K562 (cell line): ENCODE data around the gene FBXL12. TPM values are rescaled to one million over a fixed set of nuclear protein-coding genes. Genes with fewer than 3 reads are reported as not detected.

Experiments
- CREBBP ChIP-seq: IDR thresholded peaks from one replicate; pipeline ENCODE4 v1.6.1; 2012; ENCODE audit warnings: low read depth, mild to moderate bottlenecking, control low read depth, inconsistent platforms, low read length
- ERF ChIP-seq: fragments of 450-650 bp; formaldehyde crosslinking; IDR thresholded peaks from 2 replicates; pipeline ENCODE4 v1.4.0; 2020; ENCODE audit warnings: mild to moderate bottlenecking, mixed read lengths
- GABPA ChIP-seq: fragments of 200-800 bp; sonication (Bioruptor generic); conservative IDR thresholded peaks from 2 replicates; pipeline ENCODE4 v1.6.1; 2016; ENCODE audit warnings: low read depth, missing genetic modification characterization, missing compliant biosample characterization
- ID3 ChIP-seq, 2 experiments: fragments of 250-450 bp in 1 of 2; fragments of 450-650 bp in 1 of 2; sonication (Bioruptor Pico) in 1 of 2; IDR thresholded peaks; 2 replicates each; pipeline versions ENCODE4 v1.6.1 to v1.8.0; 2016 to 2021; ENCODE audit warnings: mild to moderate bottlenecking in 2 of 2, moderate library complexity in 2 of 2, missing compliant biosample characterization in 1 of 2, missing genetic modification characterization in 1 of 2
- NR2F6 ChIP-seq: fragments of 450-650 bp; formaldehyde crosslinking; IDR thresholded peaks from 2 replicates; pipeline ENCODE4 v1.4.0; 2020; ENCODE audit warnings: mild to moderate bottlenecking
- VEZF1 ChIP-seq: fragments of 200-800 bp; sonication (Bioruptor generic); IDR thresholded peaks from 2 replicates; pipeline ENCODE4 v1.6.1; 2017; ENCODE audit warnings: missing genetic modification characterization, missing compliant biosample characterization
- ZC3H11A ChIP-seq: IDR thresholded peaks from 2 replicates; pipeline ENCODE4 v1.6.1; 2012; ENCODE audit warnings: low read depth, low read length, improper control_type of control experiment
- ZKSCAN8 ChIP-seq: fragments of 200-800 bp; sonication (Bioruptor generic); IDR thresholded peaks from 2 replicates; pipeline ENCODE4 v1.6.1; 2016; ENCODE audit warnings: missing genetic modification characterization, missing compliant biosample characterization
- ZNF347 ChIP-seq: fragments of 450-650 bp; formaldehyde crosslinking; IDR thresholded peaks from 2 replicates; pipeline ENCODE4 v1.4.0; 2020; ENCODE audit warnings: low read depth, mild to moderate bottlenecking, moderate library complexity
- ZNF561 ChIP-seq: fragments of 450-650 bp; formaldehyde crosslinking; conservative IDR thresholded peaks from 2 replicates; pipeline ENCODE4 v1.4.0; 2020; ENCODE audit warnings: mild to moderate bottlenecking, moderate library complexity
- ZNF766 ChIP-seq: fragments of 200-800 bp; sonication (Bioruptor generic); conservative IDR thresholded peaks from 2 replicates; pipeline ENCODE4 v1.6.1; 2016; ENCODE audit warnings: missing genetic modification characterization, missing compliant biosample characterization
- polyA plus RNA-seq, 8 experiments: library from polyadenylated mRNA; depleted of rRNA in 4 of 8; stranded (reverse) in 5 of 8; unstranded in 3 of 8; fragments of >200 nt; fragmentation: Nextera tagmentation in 2 of 8; fragmentation: Illumina TruSeq in 1 of 8; extraction: Ambion mirVana in 2 of 8; extraction: Trizol in 1 of 8; gene quantifications; 2 replicates each; pipeline versions ENCODE4 v1.2.1 to v1.2.3, GENCODE V29; 2011 to 2014; ENCODE audit warnings: inconsistent platforms in 1 of 8, missing spikeins in 1 of 8
- total RNA-seq, 7 experiments: library from RNA; depleted of rRNA in 6 of 7; stranded (reverse); fragments of >200 nt in 6 of 7; fragmentation: Illumina TruSeq in 2 of 7; extraction: Trizol in 2 of 7; gene quantifications; 2 replicates each; pipeline versions ENCODE4 v1.2.1 to v1.2.3, GENCODE V29; 2011 to 2021; ENCODE audit warnings: low replicate concordance in 1 of 7
- TF ChIP-seq, protein P1 (sequence below), 2 experiments: fragments of 450-650 bp in 1 of 2; sonication (generic) in 1 of 2; formaldehyde crosslinking in 1 of 2; IDR thresholded peaks; 2 replicates each; pipeline versions ENCODE4 v1.7.1 to v1.9.0; 2016 to 2022; ENCODE audit warnings: inconsistent platforms in 1 of 2, mild to moderate bottlenecking in 1 of 2, missing genetic modification reagents in 1 of 2
- TF ChIP-seq, protein P2 (sequence below): sonication (generic); formaldehyde crosslinking; IDR thresholded peaks from 2 replicates; pipeline ENCODE4 v1.8.1; 2023; ENCODE audit warnings: mild to moderate bottlenecking, missing genetic modification reagents

FBXL12 gene
- total and polyA plus RNA-seq, 9 of the 15 experiments (the other 6 are each of a cell fraction or from before 2014, with no cell fraction given) = 2.7 to 40.5 (median 26.5) TPM

DNA sequence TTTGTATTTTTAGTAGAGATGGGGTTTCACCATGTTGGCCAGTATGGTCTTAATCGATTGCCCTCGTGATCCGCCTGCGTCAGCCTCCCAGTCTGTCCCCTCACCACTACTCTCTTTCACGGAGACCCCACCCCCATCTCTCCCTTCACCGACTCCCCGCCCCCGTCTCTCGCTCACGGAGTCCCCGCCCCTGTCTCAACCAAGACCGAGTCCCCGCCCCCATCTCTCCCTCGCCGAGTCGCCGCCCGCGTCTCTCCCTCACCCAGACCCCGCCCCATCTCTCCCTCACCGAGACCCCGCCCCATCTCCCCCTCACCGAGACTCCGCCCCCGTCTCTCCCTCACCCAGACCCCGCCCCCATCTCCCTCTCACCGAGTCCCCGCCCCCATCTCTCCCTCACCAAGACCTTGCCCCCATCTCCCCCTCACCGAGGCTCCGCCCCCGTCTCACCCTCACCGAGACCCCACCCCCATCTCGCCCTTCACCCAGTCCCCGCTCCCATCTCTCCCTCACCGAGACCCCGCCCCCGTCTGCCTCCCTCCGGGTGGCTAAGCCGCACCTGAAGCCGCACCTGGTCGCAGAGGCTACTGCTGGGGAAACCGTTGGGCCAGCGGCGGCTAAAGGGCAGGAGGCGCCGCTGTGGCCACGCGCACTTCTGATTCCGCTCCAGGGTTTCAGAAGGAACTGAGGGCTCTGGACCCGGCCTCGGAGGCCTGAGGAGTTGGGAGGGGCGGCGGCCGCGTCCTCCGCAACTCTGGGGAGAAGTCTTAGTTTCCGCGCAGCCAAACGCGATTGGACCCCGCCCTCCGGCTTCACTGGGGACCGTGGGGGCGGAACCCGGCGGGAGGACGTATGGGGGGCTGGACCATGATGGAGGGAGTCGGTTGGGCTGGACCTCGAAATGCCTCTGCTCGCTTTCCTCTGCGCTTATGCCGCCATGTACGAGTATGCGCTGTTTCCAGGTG is 33.2 kb downstream of the FBXL12 start (continued):
- TF ChIP-seq ID3 (CRISPR knock-in tag; IDR thresholded peaks at IDR 0.05) (no peak), ID3 (tag; IDR thresholded peaks at IDR 0.05) (0 out of 2 replicates have a peak, but pooled peaks have one; percentile 52), NR2F6 (CRISPR knock-in tag) (no peak), ZNF766 (no peak), GABPA (0 out of 2 replicates have a peak, but pooled peaks have one; percentile 25), ZNF347 (CRISPR knock-in tag) (no peak), ZKSCAN8 (no peak), CREBBP (no peak), ZNF561 (CRISPR knock-in tag) (no peak), ERF (CRISPR knock-in tag) (0 out of 2 replicates have a peak, but pooled peaks have one; percentile 18), VEZF1 (CRISPR knock-in tag) (peak; percentile 89), ZC3H11A (no peak)
- TF ChIP-seq, protein P1, sequence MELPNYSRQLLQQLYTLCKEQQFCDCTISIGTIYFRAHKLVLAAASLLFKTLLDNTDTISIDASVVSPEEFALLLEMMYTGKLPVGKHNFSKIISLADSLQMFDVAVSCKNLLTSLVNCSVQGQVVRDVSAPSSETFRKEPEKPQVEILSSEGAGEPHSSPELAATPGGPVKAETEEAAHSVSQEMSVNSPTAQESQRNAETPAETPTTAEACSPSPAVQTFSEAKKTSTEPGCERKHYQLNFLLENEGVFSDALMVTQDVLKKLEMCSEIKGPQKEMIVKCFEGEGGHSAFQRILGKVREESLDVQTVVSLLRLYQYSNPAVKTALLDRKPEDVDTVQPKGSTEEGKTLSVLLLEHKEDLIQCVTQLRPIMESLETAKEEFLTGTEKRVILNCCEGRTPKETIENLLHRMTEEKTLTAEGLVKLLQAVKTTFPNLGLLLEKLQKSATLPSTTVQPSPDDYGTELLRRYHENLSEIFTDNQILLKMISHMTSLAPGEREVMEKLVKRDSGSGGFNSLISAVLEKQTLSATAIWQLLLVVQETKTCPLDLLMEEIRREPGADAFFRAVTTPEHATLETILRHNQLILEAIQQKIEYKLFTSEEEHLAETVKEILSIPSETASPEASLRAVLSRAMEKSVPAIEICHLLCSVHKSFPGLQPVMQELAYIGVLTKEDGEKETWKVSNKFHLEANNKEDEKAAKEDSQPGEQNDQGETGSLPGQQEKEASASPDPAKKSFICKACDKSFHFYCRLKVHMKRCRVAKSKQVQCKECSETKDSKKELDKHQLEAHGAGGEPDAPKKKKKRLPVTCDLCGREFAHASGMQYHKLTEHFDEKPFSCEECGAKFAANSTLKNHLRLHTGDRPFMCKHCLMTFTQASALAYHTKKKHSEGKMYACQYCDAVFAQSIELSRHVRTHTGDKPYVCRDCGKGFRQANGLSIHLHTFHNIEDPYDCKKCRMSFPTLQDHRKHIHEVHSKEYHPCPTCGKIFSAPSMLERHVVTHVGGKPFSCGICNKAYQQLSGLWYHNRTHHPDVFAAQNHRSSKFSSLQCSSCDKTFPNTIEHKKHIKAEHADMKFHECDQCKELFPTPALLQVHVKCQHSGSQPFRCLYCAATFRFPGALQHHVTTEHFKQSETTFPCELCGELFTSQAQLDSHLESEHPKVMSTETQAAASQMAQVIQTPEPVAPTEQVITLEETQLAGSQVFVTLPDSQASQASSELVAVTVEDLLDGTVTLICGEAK (IDR thresholded peaks at IDR 0.05) = 0 out of 2 replicates have a peak, but pooled peaks have one; percentile 16
- TF ChIP-seq, protein P1 (CRISPR knock-in tag; IDR thresholded peaks at IDR 0.05) = no peak
- TF ChIP-seq, protein P2, sequence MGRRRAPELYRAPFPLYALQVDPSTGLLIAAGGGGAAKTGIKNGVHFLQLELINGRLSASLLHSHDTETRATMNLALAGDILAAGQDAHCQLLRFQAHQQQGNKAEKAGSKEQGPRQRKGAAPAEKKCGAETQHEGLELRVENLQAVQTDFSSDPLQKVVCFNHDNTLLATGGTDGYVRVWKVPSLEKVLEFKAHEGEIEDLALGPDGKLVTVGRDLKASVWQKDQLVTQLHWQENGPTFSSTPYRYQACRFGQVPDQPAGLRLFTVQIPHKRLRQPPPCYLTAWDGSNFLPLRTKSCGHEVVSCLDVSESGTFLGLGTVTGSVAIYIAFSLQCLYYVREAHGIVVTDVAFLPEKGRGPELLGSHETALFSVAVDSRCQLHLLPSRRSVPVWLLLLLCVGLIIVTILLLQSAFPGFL (CRISPR knock-in tag) = no peak
